Measurements from ENCODE around the gene VIP. TPM values are rescaled to one million over a fixed set of nuclear protein-coding genes. Genes with fewer than 3 reads are reported as not detected.

The VIP gene
- total and polyA plus RNA-seq, 10 donors = 1.5 to 25.2 (median 3.1) TPM

GRCh38 chr6:152749336-152749735 is 1.3 kb upstream of the VIP start:
- Histone ChIP-seq H3K4me1 (no peaks in the 10 kb centered on the region), H3K9me3 (no peaks in the 10 kb centered on the region), H3K4me3 (no peak overlapping the region), H3K36me3 (no peaks in the 10 kb centered on the region), H3K27me3 (replicated peaks in 1 of 7) (no peaks in the 10 kb centered on the region), H3K27ac (no peak overlapping the region)
- 67 to 87% (median 75%) methylated on average over 1 of the region's 1 CpG for WGBS, 5 donors
- no peak for DNase-seq
- no peak for TF ChIP-seq POLR2A (IDR thresholded peaks at IDR 0.05)
- no peak for TF ChIP-seq CTCF (IDR thresholded peaks at IDR 0.05 in 8 of 11, conservative IDR thresholded peaks at IDR 0.05 in 3 of 11)
- no peak for TF ChIP-seq POLR2AphosphoS5 (IDR thresholded peaks at IDR 0.05)
- intact Hi-C loops (cut with DNase I; ENCODE audit: low total_unique reads) = no loop called here

GRCh38 chr6:152765331-152765730 is 14.7 kb downstream of the VIP start:
- H3K9me3 ChIP-seq = no peaks in the 10 kb centered on the region
- no peaks in the 10 kb centered on the region for H3K27me3 ChIP-seq (replicated peaks in 1 of 7)
- no peak overlapping the region for H3K4me3 ChIP-seq
- no peaks in the 10 kb centered on the region for H3K36me3 ChIP-seq
- H3K27ac ChIP-seq = no peak overlapping the region
- TF ChIP-seq CTCF (IDR thresholded peaks at IDR 0.05 in 8 of 11, conservative IDR thresholded peaks at IDR 0.05 in 3 of 11) = no peak
- no peak for TF ChIP-seq POLR2AphosphoS5 (IDR thresholded peaks at IDR 0.05)
- TF ChIP-seq POLR2A (IDR thresholded peaks at IDR 0.05) = no peak
- intact Hi-C loops (cut with DNase I; ENCODE audit: low total_unique reads) = no loop called here
- 79 to 90% (median 85%) methylated on average over 3 of the region's 3 CpGs for WGBS, 5 donors
- no peak for DNase-seq
- H3K4me1 ChIP-seq = no peaks in the 10 kb centered on the region

- intact Hi-C loops (cut with DNase I; ENCODE audit: low total_unique reads) = no loop called here
- WGBS, 5 donors = 87 to 93% (median 88%) methylated on average over 7 of the region's 7 CpGs
- no peak for DNase-seq
- no peak overlapping the region for H3K27ac ChIP-seq
- H3K4me3 ChIP-seq = no peak overlapping the region
- no peaks in the 10 kb centered on the region for H3K27me3 ChIP-seq (replicated peaks in 1 of 7)
- TF ChIP-seq POLR2AphosphoS5 (IDR thresholded peaks at IDR 0.05) (no peak), POLR2A (IDR thresholded peaks at IDR 0.05) (no peak)
- no peaks in the 10 kb centered on the region for H3K36me3 ChIP-seq
- H3K4me1 ChIP-seq = no peaks in the 10 kb centered on the region
- H3K9me3 ChIP-seq = no peaks in the 10 kb centered on the region
Measured at GRCh38 chr6:152769159-152769558, 18.6 kb downstream of the VIP start.

- no peak overlapping the region for H3K4me3 ChIP-seq
- WGBS, 5 donors = 74 to 91% (median 80%) methylated on average over 2 of the region's 2 CpGs
- DNase-seq = no peak
- TF ChIP-seq POLR2AphosphoS5 (IDR thresholded peaks at IDR 0.05) (no peak), POLR2A (IDR thresholded peaks at IDR 0.05) (no peak), CTCF (IDR thresholded peaks at IDR 0.05 in 8 of 11, conservative IDR thresholded peaks at IDR 0.05 in 3 of 11) (no peak)
- no peaks in the 10 kb centered on the region for H3K36me3 ChIP-seq
- no peaks in the 10 kb centered on the region for H3K27me3 ChIP-seq (replicated peaks in 1 of 7)
- H3K9me3 ChIP-seq = no peaks in the 10 kb centered on the region
- H3K4me1 ChIP-seq = no peaks in the 10 kb centered on the region
- intact Hi-C loops (cut with DNase I; ENCODE audit: low total_unique reads) = no loop called here
- no peak overlapping the region for H3K27ac ChIP-seq
Measured at GRCh38 chr6:152769993-152770392, 19.4 kb downstream of the VIP start.
